ENCODE measurements around the gene SNX15.

SNX15 gene

GRCh38 chr11:65064847-65065240 lies 37.6 kb downstream of the SNX15 start:
- Histone ChIP-seq H3K36me3 (ENCODE audit: control insufficient read depth, low read length) (no peaks in the 10 kb centered on the region), H3K4me3 (ENCODE audit: low read length) (no peak overlapping the region), H3K4me2 (ENCODE audit: low read length) (no peak overlapping the region), H3K9me3 (ENCODE audit: control insufficient read depth, insufficient read depth, low read length) (no peaks in the 10 kb centered on the region), H3F3A (ENCODE audit: control insufficient read depth, insufficient read depth) (no peaks in the 10 kb centered on the region), H3K4me1 (ENCODE audit: control insufficient read depth, low read length) (peaks cover 15% of the 10 kb centered on the region), H4K20me1 (ENCODE audit: control insufficient read depth, insufficient read depth, low read depth, low read length) (no peaks in the 10 kb centered on the region), H3K27ac (ENCODE audit: low read depth, low read length) (no peak overlapping the region), H3K79me2 (ENCODE audit: control insufficient read depth, low read length) (no peaks in the 10 kb centered on the region), H3K27me3 (ENCODE audit: control insufficient read depth, low read length) (no peaks in the 10 kb centered on the region; the same call in 1 of the 2 replicates), H3K9me2 (replicated peaks; ENCODE audit: control insufficient read depth, low read length) (no peaks in the 10 kb centered on the region)
- TF ChIP-seq EZH2phosphoT487 (IDR thresholded peaks at IDR 0.05; ENCODE audit: borderline replicate concordance, low read length): no peak
- no peak for TF ChIP-seq CTCF (IDR thresholded peaks at IDR 0.05; ENCODE audit: low read depth, low read length, poor library complexity, severe bottlenecking)

- H3K4me3 ChIP-seq (ENCODE audit: low read length): no peak overlapping the region
- no peak for TF ChIP-seq EZH2phosphoT487 (IDR thresholded peaks at IDR 0.05; ENCODE audit: borderline replicate concordance, low read length)
- H3K4me1 ChIP-seq (ENCODE audit: control insufficient read depth, low read length): peaks cover 8% of the 10 kb centered on the region
- H3F3A ChIP-seq (ENCODE audit: control insufficient read depth, insufficient read depth): no peaks in the 10 kb centered on the region
- no peaks in the 10 kb centered on the region for H3K36me3 ChIP-seq (ENCODE audit: control insufficient read depth, low read length)
- no peaks in the 10 kb centered on the region for H3K9me2 ChIP-seq (replicated peaks; ENCODE audit: control insufficient read depth, low read length)
- H4K20me1 ChIP-seq (ENCODE audit: control insufficient read depth, insufficient read depth, low read depth, low read length): no peaks in the 10 kb centered on the region
- H3K27ac ChIP-seq (ENCODE audit: low read depth, low read length): no peak overlapping the region
- H3K4me2 ChIP-seq (ENCODE audit: low read length): no peak overlapping the region
- no peaks in the 10 kb centered on the region for H3K9me3 ChIP-seq (ENCODE audit: control insufficient read depth, insufficient read depth, low read length)
- no peaks in the 10 kb centered on the region for H3K27me3 ChIP-seq (ENCODE audit: control insufficient read depth, low read length)
- H3K79me2 ChIP-seq (ENCODE audit: control insufficient read depth, low read length): no peaks in the 10 kb centered on the region
These were observed 38.6 kb downstream of the SNX15 start for GRCh38 chr11:65065851-65066250.

GRCh38 chr11:65066315-65066714 lies 39.1 kb downstream of the SNX15 start:
- Histone ChIP-seq H3K36me3 (ENCODE audit: control insufficient read depth, low read length) (no peaks in the 10 kb centered on the region), H4K20me1 (ENCODE audit: control insufficient read depth, insufficient read depth, low read depth, low read length) (no peaks in the 10 kb centered on the region), H3F3A (ENCODE audit: control insufficient read depth, insufficient read depth) (no peaks in the 10 kb centered on the region), H3K27me3 (ENCODE audit: control insufficient read depth, low read length) (no peaks in the 10 kb centered on the region), H3K4me1 (ENCODE audit: control insufficient read depth, low read length) (peaks cover 4% of the 10 kb centered on the region), H3K27ac (ENCODE audit: low read depth, low read length) (no peak overlapping the region), H3K79me2 (ENCODE audit: control insufficient read depth, low read length) (no peaks in the 10 kb centered on the region), H3K4me3 (ENCODE audit: low read length) (no peak overlapping the region), H3K9me3 (ENCODE audit: control insufficient read depth, insufficient read depth, low read length) (no peaks in the 10 kb centered on the region), H3K4me2 (ENCODE audit: low read length) (no peak overlapping the region), H3K9me2 (replicated peaks; ENCODE audit: control insufficient read depth, low read length) (no peaks in the 10 kb centered on the region)
- TF ChIP-seq EZH2phosphoT487 (IDR thresholded peaks at IDR 0.05; ENCODE audit: borderline replicate concordance, low read length) (no peak), CTCF (IDR thresholded peaks at IDR 0.05; ENCODE audit: low read depth, low read length, poor library complexity, severe bottlenecking) (no peak)

GRCh38 chr11:65066805-65067291 lies 39.6 kb downstream of the SNX15 start:
- TF ChIP-seq CTCF (IDR thresholded peaks at IDR 0.05; ENCODE audit: low read depth, low read length, poor library complexity, severe bottlenecking): no peak
- TF ChIP-seq EZH2phosphoT487 (IDR thresholded peaks at IDR 0.05; ENCODE audit: borderline replicate concordance, low read length): no peak
- H3K4me2 ChIP-seq (ENCODE audit: low read length): no peak overlapping the region
- H3K27me3 ChIP-seq (ENCODE audit: control insufficient read depth, low read length): no peaks in the 10 kb centered on the region
- H3K27ac ChIP-seq (ENCODE audit: low read depth, low read length): no peak overlapping the region
- H3K79me2 ChIP-seq (ENCODE audit: control insufficient read depth, low read length): no peaks in the 10 kb centered on the region
- H3K4me1 ChIP-seq (ENCODE audit: control insufficient read depth, low read length): peaks cover 5% of the 10 kb centered on the region
- H3F3A ChIP-seq (ENCODE audit: control insufficient read depth, insufficient read depth): no peaks in the 10 kb centered on the region
- H4K20me1 ChIP-seq (ENCODE audit: control insufficient read depth, insufficient read depth, low read depth, low read length): no peaks in the 10 kb centered on the region
- H3K9me3 ChIP-seq (ENCODE audit: control insufficient read depth, insufficient read depth, low read length): no peaks in the 10 kb centered on the region
- H3K4me3 ChIP-seq (ENCODE audit: low read length): no peak overlapping the region
- no peaks in the 10 kb centered on the region for H3K36me3 ChIP-seq (ENCODE audit: control insufficient read depth, low read length)
- no peaks in the 10 kb centered on the region for H3K9me2 ChIP-seq (replicated peaks; ENCODE audit: control insufficient read depth, low read length)
